NCI-H187 (cell line): Measurements from ENCODE around the gene ADGRE3.
"Not testable (repeated sequence)": the region's sequence is repeated elsewhere in the genome, so short reads cannot be mapped to it uniquely, and the experiment has no call there.

Experiments
- DNase-seq, 2 experiments: peaks; one replicate each; lab custom pipeline; 2025; lab: John Stamatoyannopoulos, UW

Gene ADGRE3

GRCh38 chr19:14669940-14670339 is 4.7 kb downstream of the ADGRE3 start:
- no peak for DNase-seq

GRCh38 chr19:14661372-14661924 is 13.2 kb downstream of the ADGRE3 start:
- DNase-seq: no peak

DNA sequence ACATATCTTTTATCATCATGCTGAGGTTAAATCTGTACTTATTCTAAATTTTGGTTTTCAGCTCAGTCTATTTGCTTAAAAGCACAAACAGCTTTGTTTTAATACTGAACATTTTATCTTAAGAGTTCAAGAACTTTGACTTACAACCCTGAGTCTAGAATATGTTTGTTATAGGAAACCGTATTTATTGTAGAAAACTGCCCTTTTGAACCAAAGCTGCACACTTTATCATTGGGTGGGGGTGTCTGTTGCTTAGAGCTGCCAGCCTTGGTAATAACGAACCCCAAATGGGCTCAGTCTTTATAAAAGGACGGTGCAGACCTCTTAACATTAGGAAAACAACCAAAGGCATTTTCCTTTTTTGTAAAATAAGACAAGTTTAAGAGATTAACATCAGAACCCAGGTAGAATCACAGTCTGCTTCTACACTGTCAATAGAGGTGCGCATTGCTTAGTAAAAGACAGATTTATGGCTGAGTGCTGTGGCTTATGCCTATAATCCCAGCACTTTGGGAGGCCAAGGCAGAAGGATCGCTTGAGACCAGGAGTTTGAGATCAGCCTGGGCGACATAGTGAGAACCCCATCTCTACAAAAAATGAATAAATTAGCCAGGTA is 14.7 kb downstream of the ADGRE3 start:
- DNase-seq: no peak

DNA sequence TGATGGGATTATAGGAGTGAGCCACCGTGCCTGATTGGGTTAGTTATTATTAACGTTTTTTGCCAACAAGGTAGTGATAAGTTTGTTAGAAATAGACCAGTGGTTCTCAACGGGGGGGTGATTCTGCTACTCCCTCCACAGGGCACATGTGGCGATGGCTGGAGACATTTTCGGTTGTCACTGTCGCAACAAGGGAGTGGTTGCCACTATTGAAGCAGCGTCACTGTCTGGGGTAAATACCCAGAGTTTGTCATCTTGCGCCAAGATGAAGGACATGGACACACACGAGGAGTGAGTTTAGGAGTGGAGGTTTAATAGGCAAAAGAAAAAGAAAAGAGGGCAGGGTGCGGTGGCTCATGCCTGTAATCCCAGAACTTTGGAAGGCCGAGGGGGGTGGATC is 18.9 kb downstream of the ADGRE3 start:
- no peak for DNase-seq

GRCh38 chr19:14654786-14655560 is 19.7 kb downstream of the ADGRE3 start:
- no peak for DNase-seq

- no peak for DNase-seq
Measured at GRCh38 chr19:14650161-14650560, 24.5 kb downstream of the ADGRE3 start.

DNA sequence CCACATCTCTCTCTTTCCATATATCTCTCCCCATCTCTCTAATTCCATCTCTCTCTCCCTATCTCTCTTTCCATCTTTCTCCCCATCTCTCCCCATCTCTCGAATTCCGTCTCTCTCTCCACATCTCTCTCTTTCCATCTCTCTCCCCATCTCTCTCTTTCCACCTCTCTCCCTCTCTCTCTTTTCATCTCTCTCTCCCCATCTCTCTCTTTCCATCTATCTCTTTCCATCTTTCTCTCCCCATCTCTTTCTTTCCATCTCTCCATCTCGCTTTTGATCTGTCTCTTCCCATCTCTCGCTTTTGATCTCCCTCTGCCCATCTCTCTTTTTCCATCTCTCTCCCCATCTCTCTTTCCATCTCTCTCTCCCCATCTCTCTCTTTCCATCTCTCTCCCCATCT is 25.6 kb downstream of the ADGRE3 start:
- no peak for DNase-seq

DNA sequence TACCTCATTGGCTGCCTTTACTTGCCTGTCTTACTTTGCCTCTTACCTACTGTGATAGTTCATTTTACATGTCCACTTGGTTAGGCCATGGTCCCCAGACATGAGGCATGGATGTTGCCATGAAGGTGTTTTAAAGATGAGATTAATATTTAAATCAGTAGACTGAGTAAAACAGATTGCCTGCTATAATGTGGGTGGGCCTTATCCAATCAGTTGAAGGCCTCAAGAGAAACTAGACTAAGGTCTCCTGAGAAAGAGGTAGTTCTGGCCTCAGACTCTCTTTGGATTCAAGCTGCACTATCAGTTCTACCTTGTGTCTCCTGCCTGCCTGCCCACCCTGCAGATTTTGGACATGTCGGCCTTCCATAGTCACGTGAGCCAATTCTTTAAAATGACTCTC is 26.1 kb downstream of the ADGRE3 start:
- DNase-seq: no peak

DNA sequence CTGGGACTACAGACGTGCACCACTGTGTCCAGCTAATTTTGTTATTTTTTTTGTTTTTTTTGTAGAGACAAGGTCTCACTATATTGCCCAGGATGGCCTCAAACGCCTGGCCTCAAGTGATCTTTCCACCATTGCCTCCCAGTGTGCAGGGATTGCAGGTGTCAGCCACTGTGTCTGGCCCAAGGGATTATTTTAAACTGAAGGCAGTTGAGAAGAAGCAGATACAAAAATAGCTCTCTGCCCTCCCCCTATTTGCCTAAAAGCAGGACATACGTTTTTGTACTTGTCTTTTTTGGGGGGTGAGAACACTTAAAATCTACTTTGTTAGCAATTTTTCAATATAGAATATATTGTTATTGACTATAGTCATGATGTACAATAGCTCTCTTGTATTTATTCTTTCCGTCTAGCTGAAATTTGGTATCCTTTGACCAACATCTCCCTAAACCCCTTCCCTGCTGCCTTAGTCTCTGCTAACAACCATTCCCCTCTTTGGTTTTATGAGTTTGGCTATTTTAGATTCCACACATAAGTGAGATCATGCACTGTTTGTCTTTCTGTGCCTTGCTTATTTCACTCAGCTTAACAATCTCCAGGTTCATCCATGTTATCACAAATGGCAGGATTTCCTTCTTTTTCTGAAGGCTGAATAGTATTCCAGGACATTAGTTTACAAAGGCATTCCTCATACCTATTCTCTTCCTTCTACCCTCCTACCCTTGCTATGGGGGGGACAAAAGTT is 34.9 kb downstream of the ADGRE3 start:
- DNase-seq: no peak

DNA sequence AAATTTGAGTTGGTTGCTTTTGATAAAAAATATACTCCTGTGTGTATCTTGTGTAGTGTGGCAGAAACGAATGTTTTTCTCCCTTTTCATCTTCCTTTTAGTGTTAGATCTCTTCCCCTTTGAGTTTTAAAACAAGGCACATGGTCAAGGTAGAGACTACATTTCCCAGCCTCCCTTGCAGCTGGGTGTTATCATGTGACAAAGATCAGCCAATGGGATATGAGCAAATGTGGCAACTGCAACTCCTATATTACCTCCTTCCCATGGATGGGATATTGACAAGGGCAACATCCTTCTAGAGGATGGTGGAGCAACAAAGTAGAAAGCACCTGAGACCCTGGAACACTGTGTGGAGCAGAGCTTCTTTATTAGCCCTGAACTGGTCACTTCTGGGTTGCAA is 42.4 kb downstream of the ADGRE3 start:
- no peak for DNase-seq

DNA sequence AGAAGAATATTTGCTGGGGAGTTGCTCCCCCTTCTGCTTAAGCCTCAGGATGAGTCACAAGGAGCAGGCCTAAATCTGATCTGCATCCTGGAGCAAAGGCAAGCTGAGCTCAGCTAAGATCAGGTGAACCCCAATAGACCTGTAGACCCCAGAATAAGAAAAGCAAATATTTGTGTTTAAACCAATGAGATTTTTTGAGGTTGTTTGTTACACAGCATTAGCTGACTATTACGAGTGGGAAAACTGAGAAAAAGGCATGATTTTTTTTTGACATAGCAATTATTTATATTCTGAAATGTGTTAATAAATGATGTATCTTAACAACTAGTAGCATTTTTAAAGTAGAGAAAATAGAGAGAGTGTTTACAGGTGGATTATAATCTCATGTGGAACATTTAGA is 45.1 kb downstream of the ADGRE3 start:
- no peak for DNase-seq

DNA sequence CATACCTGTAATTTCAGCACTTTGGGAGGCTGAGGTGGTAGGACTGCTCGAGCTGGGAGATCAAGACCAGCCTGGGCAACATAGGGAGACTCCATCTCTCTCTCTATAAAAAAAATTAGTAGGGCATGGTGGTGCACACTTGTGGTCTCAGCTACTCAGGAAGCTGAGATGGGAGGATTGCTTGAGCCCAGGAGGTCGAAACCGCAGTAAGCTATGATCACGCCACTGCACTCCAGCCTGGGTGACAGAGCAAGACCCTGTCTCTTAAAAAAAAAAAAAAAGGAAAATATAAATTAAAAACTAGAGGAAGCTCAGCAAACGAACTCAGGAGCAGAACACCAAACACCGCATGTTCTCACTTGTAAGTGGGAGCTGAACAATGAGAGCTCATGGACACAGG is 50.2 kb downstream of the ADGRE3 start:
- not testable (repeated sequence) for DNase-seq

GRCh38 chr19:14619404-14619803 is 55.2 kb downstream of the ADGRE3 start:
- no peak for DNase-seq

DNA sequence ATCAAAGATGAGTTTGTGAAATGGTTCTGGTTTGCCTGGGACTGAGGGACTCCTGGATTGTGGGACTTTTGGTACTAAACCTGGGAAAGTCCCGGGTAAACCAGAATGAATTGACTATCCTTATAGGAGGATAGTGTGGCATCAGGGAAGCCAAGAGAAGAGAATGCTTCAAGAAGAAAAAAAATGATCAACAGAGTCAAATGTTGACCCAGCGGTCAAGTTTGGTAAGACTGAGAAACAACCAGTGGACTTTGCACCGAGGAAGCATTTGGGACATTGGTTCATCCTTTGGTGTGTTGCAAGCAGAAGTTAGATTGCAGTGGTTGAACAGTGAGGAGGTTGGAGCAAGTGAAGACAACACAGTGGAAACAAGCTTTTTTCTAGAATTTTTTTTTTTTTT is 58.2 kb downstream of the ADGRE3 start:
- DNase-seq: no peak

GRCh38 chr19:14615623-14616022 is 59.0 kb downstream of the ADGRE3 start:
- no peak for DNase-seq

GRCh38 chr19:14614099-14614412 is 60.6 kb downstream of the ADGRE3 start:
- no peak for DNase-seq

GRCh38 chr19:14613399-14614098 is 61.1 kb downstream of the ADGRE3 start:
- not testable (repeated sequence) for DNase-seq

- no peak for DNase-seq
Measured at GRCh38 chr19:14612657-14613056, 62.0 kb downstream of the ADGRE3 start.

DNA sequence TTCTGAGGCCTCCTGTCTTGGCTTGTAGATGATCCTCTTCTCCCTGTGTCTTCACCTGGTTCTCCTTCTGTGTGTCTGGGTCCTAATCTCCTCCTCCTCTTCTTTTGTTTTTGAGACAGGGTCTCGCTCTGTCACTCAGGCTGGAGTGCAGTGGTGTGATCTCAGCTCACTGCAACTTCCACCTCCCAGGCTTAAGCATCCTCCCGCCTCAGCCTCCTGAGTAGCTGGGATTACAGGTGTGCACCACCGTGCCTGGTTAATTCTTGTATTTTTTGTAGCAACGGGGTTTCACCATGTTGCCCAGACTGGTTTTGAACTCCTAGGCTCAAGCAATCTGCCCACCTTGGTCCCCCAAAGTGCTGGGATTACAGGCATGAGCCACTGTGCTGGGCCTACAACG is 62.4 kb downstream of the ADGRE3 start:
- DNase-seq: not testable (repeated sequence)

DNA sequence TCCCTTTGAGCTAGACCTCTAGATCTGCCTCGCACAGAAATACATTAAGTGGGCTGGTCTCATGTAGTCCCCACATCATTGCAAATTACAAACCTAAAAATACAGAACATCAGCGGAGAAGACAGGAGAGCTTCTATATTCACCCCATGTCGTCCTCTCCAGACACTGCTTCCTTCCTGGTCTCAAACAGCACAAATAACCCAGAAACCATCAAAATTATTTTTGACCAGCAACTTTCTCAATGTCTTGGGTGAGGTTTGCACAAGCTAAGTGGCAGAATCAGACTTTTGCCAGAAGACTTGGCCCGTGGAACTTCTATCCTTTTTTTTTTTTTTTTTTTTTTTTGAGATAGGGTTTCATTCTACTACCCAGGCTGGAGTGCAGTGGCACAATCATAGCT is 63.6 kb downstream of the ADGRE3 start:
- DNase-seq: no peak

DNA sequence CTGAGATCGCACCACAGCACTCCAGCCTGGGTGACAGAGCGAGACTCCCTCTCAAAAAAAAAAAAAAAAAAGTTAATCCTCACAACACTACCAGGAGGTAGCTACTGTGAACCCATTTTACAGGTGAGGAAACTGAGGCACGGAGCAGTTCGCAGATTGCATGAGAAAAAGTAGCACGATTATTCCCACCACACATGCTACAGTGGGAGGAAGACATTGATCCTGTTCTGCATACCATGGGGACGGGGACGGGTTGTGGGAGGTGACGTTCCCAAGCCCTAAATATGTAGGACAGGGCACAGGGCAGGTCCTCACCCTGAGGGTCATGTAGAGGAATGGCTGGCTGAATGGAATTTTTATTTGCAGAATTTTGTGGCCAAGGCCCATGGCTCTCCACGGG is 68.0 kb downstream of the ADGRE3 start:
- DNase-seq: no peak

GRCh38 chr19:14603990-14604387 is 70.7 kb downstream of the ADGRE3 start:
- DNase-seq: no peak
